Activated CD4-positive, CD25-positive, alpha-beta regulatory T cell (primary cell): ENCODE results near the gene ADAT3.

Experiments used
- DNase-seq, 4 experiments: peaks; one replicate each; lab custom pipeline; 2025; lab: John Stamatoyannopoulos, UW

Gene ADAT3

DNA sequence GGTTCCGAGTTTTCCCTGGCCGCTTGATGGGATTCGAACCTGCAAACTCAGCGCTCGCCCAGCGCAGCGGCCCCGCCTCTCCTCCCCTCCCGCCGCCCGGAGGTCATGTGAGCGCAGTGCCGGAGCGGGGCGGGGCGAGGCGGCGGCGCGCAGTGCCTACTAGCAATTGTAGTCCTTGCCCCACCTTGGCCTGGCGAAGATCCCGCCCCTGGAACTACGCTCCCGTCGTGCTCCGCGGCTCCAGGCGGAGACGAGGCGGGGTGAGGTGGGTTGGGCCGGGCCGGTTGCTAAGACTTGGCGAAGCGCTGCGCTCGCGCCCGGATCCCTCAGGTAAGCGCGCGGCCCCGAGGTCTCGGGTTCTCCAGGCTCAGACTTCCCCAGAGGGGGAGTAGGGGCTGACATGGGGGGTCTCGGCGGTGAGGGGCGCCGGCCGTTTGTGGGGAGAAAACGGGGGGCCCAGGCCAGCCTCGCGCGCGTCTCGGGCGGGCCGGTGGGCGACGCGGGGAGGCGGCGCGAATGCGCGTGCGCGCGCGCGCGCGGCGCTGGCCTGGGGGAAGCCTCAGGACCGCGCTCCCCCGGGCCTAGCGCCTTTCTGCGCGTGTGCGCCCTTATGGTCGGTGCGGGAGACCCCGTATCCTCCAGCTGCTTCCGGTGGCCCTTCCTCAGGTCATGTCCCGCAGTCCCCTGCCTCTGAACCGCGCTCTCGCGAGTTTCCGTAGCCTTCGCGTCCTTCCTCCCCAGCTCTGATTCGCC is at the start of gene ADAT3, which contains the start of gene SCAMP4:
Gene ADAT3, plus strand, starts transcription at position 290 of the 753 bp plus-strand sequence. CDS start 6,649 bp downstream, outside the sequence.
Gene SCAMP4, plus strand, starts transcription at position 290 of the 753 bp plus-strand sequence. CDS start 9,621 bp downstream, outside the sequence.
- DNase-seq = peak; percentile 93 to 99 (median 96)

DNA sequence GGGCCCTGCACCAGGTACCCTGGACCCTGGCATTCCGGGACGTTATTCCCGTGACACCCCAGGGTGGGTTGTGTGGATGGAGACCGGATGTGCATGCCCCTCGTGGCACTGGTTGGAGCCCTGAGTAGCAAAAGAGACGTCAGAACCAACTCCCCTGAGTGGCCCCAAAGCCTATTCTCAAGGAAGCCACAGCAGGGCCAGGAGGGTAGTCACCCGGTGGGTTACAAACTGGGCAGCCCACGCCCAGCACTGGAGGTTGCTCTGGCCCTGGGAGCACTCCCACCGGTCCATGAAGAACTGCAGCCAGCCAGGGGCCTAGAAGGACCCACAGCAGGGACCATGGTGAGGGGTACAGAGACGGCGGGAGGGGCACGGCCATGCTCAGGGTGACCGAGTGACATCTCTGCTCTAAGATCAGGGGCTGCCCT is 49.4 kb upstream of the ADAT3 start:
- no peak for DNase-seq

DNA sequence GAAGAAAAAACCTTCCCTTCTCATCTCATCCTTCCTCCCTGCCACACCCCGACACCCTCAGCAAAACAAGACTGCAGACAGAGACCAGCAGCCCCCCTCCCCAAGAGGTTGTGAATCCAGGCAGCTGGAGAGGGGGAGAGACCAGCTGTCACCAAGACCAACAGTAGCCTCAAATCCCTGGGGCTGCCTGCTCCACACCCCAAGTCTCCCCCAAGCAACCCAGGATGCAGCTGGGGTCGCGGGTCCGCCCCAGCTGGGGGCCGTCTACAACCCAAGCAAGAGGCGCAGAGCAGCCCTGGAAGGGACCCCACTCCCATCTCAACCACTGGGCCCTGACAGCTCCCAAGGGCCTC is 48.9 kb upstream of the ADAT3 start:
- no peak for DNase-seq

DNA sequence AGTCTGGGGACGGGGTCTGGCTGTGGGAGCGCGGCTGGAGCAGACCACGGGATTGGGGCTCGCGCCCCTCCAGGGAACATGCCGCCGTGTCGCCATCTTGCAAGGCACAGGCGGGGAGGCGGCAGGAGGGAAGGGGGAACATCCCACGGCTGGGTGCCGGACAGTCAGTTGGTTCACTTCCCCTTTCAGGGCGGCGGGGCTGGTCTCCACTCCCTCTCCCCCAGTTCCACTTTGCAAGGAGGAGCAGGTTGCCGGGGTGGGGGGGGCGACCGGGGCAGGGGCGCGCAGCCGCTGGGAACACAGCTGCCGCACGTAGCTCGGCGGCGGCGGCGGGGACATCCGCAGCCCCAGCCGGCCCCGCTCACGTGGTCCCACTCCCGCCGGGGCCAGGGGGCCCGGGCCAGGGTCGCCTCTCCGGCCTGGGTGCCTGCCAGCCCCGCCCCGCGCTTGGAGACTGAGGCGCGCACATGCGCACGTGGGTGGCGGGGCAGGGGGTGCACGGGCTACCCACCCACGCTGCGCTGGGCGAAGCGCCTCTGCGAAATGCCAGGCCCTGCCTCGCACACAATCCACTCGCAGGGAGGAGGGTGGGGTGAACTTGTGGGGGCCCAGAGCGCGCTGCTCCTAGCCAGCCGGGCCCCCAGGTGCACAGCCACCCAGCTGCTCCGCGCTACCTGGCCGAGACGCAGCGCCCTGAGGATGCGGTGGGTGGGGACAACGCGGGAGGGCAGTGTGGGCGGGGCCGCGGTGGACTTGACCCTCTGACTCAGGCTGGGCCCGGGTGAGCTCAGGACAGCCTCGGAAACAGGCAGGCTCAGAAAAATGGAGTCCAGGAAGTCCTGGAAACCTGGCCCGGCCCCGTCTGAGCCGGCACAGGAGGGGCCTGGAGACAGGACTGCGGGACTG is 48.2 kb upstream of the ADAT3 start:
- DNase-seq = no peak

DNA sequence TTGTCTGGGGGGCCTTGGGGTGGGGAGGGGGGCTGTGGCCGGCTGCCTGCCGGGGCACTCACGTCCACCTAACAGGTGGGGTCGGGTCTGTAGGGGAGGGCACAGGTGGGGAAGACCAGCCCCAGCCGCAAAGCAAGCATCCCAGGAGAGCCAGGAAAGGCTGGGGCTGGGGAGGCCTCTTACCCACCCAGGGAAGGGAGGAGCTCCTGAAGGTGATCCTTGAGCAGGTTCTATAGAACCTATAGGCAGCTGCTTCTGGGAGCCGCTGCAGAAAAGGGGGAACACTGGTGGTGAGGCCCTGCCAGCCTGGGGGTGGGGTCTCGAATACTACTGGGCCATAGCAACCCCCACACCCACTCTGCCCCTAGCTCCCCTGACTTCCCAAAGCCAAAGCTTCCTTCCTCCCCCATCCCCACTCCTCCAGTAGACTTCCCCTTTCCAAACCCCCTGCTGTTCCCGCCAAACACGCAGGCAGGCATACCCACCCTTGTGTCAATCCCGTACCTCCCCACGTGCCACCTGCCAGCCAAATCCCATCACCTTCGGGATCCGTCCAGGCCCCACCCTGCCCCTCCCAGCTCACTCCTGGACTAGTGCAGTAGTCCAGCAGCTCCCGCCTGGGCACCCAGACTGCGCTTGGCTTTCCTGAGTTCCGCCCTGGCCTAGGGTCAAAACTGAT is 47.4 kb upstream of the ADAT3 start:
- DNase-seq = no peak

DNA sequence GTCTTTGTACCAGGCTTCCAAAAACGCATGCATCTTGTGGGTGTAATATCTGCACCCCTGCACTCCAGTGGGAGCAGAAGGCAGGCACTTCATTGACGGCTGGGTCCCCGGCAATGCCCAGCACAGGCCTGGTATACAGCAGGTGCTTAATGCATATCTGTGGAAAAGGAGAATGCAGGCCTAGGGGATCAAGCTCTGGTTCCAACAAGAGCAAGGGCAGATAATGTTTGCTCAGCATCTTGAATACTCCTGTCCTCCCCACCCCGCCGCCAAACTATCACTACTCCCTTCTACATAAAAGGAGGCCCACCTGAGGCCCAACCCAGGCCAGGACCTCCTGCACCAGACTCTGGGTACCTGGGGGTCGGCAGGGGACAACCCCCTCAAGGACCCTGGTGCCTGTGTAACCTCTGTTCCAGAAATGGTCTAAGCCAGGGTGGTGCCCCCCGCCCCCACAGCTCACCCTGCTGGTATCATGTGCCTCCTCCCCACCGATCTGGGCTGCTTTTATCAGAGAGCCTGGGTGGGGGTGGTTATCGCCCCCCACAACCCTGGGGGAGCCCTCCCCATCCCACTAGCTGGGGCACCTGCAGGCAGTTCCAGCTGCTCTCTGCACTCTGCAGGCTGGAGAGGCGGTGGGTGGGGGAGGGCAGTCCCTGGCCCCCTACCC is 46.7 kb upstream of the ADAT3 start:
- no peak for DNase-seq

DNA sequence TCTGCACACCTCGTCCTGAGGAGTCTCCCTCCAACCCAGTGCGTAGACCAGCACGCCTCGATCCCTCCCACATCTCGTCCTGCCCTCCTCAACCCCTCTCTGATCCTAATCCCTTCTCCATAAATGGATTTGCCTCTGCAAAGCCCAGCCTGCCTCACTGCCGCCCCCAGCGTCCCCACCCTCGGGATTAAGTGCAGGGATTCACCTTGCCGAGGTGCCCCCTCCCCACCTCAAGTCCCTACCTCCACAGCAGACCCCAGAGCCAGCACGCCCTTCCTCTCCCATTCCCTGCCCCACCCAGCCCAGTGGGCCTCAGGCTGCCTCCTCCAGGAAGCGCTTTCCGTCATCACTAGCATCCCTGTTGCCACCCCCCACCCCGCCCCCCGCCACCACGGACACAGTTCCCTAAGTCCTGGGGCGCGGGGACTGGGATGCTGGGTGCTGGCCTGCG is 45.8 kb upstream of the ADAT3 start:
- no peak for DNase-seq

DNA sequence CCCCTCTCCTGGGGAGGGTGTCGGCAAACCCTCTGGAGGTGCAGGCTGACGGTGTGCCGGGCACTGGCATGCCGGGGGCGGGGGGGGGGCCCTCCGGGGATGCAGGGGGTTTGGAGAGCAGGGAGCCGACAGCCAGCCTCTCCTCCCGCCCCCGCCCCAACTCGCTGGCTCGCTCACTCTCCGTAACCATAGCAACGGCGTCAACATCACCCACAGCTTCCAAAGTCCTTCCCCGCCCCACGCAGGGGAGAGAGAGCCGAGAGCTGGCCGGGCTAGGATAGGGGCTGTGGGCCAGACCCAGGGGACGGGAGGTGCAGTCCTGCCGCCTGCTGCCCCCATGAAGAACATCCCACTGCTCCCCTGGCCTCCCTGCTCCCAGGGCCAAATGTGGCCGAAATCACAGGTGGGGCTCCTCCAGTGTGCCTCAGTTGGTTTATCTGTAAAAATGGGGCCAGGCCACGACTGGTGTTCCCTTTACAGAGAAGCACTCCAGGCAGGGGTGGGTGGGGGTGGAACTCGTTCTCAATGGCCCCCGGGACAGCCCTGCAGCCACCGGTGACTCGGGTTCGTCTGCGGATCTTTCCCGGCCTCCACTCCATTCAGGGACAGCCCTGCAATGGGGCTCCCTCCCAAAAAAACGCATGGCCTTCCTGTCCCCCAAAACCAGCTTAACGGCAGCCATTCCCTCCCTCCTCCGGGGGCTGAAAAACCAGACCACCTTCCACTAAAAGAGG is 45.0 kb upstream of the ADAT3 start:
- no peak for DNase-seq

DNA sequence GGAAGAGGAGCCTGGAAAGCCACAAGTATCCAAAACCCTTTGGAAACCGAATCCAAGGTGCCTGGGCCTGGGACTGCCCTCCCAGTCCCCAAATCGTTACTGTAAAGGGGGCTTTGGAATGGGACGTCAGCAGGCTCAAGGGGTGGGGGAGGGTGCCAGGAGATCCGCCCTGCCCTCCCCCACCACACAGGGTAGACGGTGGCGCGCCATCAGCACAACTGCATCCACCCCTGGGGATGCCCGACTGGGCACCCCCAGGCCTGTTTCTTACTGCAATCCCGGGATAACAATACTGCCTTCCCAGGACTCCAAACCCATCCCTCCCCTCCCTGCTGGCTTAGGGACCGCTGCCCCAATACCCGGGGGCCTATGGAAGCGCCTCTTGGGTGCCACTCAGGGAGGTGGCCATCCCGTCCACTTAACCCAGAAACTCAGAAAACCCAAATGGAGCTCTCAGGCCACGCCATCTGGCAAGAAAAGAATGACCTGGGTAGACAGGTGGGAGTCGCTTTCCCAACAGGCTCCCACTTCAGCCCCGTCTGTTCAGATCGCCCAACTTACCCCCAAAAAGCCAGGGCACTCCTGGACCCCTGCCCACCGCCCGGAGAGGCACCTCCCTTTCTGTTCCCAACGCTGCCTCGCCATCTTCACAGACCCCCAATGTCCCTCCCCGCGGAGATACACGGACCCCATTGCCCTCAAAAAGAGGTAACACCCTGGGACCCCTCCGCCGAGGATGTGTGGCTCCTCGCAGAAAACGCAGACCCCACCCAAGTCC is 44.2 kb upstream of the ADAT3 start:
- DNase-seq = no peak

DNA sequence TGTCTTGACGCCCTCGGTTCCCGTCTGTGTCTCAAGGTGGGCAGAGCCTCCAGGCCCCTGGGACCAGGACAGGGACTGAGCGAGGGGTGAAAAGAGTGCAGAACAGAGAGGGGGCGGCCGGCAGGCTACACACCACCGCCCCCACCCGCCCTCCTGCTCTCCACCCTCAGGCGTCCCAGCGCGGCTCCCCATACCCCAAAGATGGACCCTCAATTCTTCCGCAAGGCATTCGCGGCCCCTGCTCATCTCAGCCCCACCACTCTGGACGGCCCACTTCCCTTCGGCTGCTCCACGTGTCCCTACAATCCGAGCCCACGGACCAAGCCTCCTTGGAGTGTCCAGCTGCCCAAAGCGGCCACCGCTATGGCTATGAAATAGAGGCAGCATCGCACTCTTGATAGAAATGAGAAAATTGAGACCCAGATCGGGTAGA is 43.6 kb upstream of the ADAT3 start:
- no peak for DNase-seq

DNA sequence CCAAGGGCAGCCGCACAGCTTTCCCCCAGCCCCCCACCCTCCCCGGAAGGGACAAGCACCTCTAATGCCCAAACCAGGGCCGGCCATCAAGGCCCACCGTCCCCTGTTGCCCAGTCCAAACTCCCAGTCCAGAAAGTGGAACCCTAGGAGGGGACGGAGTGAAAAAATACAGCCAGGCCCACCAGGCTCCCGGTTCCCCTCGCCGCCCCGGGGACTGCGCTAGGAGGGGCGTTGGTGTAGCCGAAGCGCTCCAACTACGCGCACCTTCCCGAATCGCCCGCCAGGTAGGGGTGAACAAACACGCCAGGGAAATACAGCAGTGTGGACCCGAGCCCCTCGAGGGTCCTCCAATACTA is 43.2 kb upstream of the ADAT3 start:
- DNase-seq = no peak

DNA sequence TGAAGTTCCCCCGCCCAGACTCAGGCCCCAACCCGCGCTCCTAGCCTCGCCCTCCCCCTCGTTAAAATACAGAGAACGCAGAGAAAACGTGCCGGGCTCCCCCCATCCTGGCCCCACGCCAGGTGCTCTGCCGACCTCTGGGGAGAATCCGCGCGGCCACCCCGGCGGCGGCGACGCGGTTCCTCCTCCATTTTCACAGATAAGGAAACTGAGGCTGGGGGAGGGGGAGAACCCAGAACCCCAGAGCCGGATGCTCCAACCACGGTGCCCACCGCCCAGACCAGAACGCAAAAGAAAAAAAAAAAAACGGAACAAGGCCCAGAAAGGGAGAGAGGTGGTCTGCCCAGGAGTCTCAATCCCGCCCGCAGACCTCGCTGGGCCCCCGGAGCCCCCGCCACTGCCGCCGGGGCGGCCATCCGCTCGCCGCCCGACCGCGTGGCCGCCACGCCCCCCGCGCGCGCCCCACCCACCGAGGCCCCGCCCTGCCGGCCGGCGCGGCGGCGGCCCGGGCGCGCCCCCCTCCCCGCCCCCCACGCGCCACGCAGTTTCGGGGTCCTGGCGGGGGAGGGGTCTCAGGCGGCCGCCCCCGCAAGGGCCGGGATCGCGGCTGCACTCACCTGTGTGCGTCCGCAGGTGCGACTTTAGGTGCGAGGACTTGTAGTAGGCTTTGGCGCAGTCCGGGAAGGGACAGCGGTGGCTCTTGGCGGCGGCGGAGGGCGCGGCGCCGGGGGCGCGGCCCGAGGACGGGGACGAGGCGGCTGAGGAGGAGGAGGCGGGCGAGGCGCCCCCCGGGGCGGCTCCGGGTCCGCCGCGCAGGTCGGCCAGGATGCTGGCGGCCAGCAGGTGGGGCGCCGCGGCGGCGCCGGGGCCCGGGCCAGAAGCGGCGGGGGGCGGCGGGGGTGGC is 42.5 kb upstream of the ADAT3 start:
- peak in 3 of 4 experiments; percentile 31 to 49 (median 33) for DNase-seq

DNA sequence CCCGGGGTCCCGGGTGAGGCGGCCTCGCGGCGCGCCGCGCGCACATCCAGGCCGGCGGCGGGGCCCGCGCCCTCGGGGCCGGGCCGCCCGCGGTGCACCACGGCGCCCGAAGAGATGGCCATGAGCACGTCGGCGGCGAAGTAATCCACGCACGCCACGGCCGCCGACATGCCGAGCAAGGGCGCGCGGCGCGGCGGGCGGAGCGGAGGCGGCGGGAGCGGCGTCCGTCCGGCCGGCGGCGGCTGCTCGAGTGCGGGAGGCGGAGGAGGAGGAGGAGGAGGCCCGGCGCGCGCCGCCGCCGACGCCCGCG is 41.9 kb upstream of the ADAT3 start, which contains the start of gene KLF16:
Gene KLF16, minus strand, starts transcription at position 252 of the 310 bp plus-strand sequence. Its CDS starts 82 bp downstream, at position 170.
- no peak for DNase-seq

DNA sequence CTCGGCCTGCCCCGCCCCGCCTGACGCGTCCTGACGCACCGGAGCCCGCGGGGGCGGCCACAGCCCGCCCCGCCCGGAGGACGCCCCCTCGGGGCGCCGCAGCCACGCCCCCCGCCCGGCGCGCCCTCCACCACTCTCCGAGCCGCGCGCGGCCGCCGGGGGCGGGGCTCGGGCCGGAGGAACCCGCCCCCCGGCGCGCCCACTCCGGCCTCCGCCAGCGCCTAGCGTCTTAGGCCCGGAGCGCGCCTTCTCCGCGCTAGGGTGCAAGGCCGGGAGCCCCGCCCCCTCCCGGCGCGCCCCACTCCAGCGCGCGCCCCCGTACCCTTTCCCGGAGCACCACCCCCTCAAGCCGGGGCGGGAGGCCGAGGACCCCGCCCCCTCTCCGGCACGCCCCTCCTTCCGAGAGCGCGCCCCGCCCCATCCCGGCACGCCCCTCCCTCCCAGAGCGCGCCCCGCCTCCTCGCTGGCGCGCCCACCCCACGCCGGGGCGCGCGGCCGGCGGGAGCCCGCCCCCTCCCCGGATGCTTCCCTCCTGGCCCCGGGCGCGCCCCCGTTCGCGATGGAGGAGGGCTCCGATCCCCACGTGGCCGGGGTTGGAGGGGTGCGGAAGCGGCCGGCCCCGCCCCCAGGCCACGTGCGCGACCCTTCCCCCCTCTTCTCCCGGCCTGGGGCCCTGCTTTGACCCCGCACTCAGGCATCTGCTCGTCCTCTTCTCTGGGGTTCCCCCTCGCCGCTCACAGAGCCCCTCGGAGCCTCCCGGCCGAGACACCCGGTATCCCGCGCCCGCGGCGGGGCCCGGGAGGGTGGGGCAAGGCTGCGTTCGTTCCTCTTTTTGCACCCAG is 41.3 kb upstream of the ADAT3 start:
- peak; percentile 87 to 95 (median 92) for DNase-seq

DNA sequence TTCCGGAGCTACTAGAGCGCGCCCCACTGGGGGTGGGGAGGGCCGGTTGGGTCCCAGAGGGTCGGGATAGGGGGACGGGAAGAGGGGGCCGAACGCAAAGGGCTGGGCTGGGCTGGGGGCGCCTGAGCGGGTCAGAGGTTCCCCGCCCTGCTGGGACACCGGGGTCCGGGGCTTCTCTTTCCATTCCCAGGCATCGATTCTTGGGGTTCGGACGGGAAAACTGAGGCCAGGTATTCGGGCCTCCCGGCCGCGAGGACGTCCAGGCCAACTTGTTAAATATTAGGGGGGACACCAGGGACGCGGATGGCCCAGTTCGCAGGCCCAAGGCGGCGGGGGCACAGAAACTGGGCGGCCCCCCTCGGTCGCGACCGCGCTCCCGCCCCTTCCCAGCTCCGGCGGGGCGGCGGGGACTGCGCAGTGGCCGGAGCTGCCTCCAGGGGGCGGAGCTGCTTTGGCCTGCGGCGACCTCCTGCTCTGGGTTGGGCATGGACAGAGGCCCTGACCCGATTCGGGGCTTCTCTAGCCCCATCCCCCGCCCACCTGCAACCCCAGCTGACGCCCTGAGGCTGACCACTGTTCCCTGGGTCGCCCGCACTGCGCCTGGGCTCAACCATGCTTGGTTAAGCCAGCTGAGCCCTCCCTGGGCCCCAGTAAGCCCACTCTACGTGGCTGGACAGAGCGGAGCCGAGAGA is 40.6 kb upstream of the ADAT3 start:
- peak; percentile 32 to 54 (median 40) for DNase-seq

DNA sequence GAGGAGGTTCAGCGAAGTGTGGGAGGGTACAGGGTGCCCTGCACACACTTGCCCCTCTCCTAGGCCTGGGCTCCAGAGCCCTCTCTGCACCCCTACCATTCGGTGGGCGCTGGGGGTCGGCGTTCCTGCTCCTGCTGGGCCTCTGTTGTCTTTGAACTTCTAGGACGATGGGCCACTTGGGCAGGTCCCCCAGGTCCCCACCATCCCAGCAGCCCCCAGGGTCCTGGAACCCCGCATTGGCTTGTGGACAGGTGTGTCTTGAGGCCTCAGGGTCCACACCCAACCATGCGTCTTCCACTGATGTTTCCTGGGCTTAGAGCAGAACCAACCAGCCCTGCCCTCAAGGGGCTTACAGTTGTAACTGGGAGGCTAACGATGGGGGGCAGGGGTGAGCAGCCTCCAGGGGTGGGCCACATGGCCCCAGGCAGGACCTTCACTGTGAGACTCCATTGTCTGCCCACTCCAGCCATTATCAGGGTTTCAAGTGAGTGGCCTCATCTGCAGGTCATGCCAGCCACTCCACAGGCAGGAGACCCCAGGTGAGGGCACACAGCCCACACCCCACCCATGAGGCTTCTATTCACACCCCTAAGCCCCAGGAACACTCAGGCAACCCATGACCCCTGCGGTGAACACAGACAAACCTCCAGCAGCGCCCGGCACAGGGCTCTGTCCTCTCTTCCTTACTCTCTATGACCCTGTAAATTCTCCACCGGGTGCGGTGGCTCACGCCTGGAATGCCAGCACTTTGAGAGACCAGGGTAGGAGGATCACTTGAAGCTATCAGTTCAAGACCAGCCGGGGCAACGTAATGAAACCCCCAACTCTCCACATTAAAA is 39.8 kb upstream of the ADAT3 start:
- no peak for DNase-seq
